Measurements from ENCODE around the gene CADM1. TPM values are rescaled to one million over a fixed set of nuclear protein-coding genes. Genes with fewer than 3 reads are reported as not detected.

The CADM1 gene
- total and polyA plus RNA-seq, 2 donors (not counting 1 experiment from before 2014, with no cell fraction given): 15.4 to 86.0 TPM

GRCh38 chr11:115391598-115391997, 112.6 kb downstream of the CADM1 start:
- H3K36me3 ChIP-seq (ENCODE audit: control insufficient read depth, insufficient read depth, low read length): no peaks in the 10 kb centered on the region
- no peak for TF ChIP-seq CTCF (conservative IDR thresholded peaks at IDR 0.05 in 1 of 2, IDR thresholded peaks at IDR 0.05 in 1 of 2; ENCODE audit: low read depth in 1 of 2, low read length in 2 of 2)
- TF ChIP-seq EZH2 (IDR thresholded peaks at IDR 0.05; ENCODE audit: low read length, missing control alignments): no peak
- no peaks in the 10 kb centered on the region for H3K79me2 ChIP-seq (ENCODE audit: control insufficient read depth, insufficient read depth, low read length)
- no peak overlapping the region for H3K4me2 ChIP-seq (ENCODE audit: extremely low read depth, insufficient read depth, low read length)
- H3K27me3 ChIP-seq (ENCODE audit: control insufficient read depth, insufficient read depth, low read length): no peaks in the 10 kb centered on the region
- DNase-seq (ENCODE audit: low read depth in 2 of 2): peak in 1 of 2 donors; percentile 63
- H2AFZ ChIP-seq (ENCODE audit: low read length): no peak overlapping the region
- no peak overlapping the region for H3K27ac ChIP-seq (ENCODE audit: insufficient read depth, low read length)
- H4K20me1 ChIP-seq (ENCODE audit: control insufficient read depth, extremely low read depth, insufficient read depth, low read length): no peaks in the 10 kb centered on the region
- H3K9me3 ChIP-seq (ENCODE audit: control insufficient read depth, insufficient read depth, low read depth, low read length): no peaks in the 10 kb centered on the region
- H3K4me3 ChIP-seq (replicated peaks in 1 of 4; ENCODE audit: control extremely low read depth in 1 of 4, insufficient read depth in 1 of 4, low read depth in 3 of 4, low read length in 4 of 4): no peak overlapping the region
- no peak overlapping the region for H3K9ac ChIP-seq (ENCODE audit: insufficient read depth, low read length)
- H3K4me1 ChIP-seq (ENCODE audit: control insufficient read depth, extremely low read depth, insufficient read depth, low read length): no peaks in the 10 kb centered on the region

GRCh38 chr11:115391160-115391559, 113.1 kb downstream of the CADM1 start:
- Histone ChIP-seq H3K27ac (ENCODE audit: insufficient read depth, low read length) (no peak overlapping the region), H2AFZ (ENCODE audit: low read length) (no peak overlapping the region), H3K79me2 (ENCODE audit: control insufficient read depth, insufficient read depth, low read length) (no peaks in the 10 kb centered on the region), H3K36me3 (ENCODE audit: control insufficient read depth, insufficient read depth, low read length) (no peaks in the 10 kb centered on the region), H3K4me1 (ENCODE audit: control insufficient read depth, extremely low read depth, insufficient read depth, low read length) (no peaks in the 10 kb centered on the region), H3K4me2 (ENCODE audit: extremely low read depth, insufficient read depth, low read length) (no peak overlapping the region), H3K9ac (ENCODE audit: insufficient read depth, low read length) (no peak overlapping the region), H3K9me3 (ENCODE audit: control insufficient read depth, insufficient read depth, low read depth, low read length) (no peaks in the 10 kb centered on the region), H4K20me1 (ENCODE audit: control insufficient read depth, extremely low read depth, insufficient read depth, low read length) (no peaks in the 10 kb centered on the region), H3K4me3 (replicated peaks in 1 of 4; ENCODE audit: control extremely low read depth in 1 of 4, insufficient read depth in 1 of 4, low read depth in 3 of 4, low read length in 4 of 4) (no peak overlapping the region), H3K27me3 (ENCODE audit: control insufficient read depth, insufficient read depth, low read length) (no peaks in the 10 kb centered on the region)
- TF ChIP-seq CTCF (conservative IDR thresholded peaks at IDR 0.05 in 1 of 2, IDR thresholded peaks at IDR 0.05 in 1 of 2; ENCODE audit: low read depth in 1 of 2, low read length in 2 of 2) (no peak), EZH2 (IDR thresholded peaks at IDR 0.05; ENCODE audit: low read length, missing control alignments) (no peak)
- no peak for DNase-seq (ENCODE audit: low read depth in 2 of 2)

GRCh38 chr11:115390441-115390840, 113.8 kb downstream of the CADM1 start:
- DNase-seq (ENCODE audit: low read depth in 2 of 2): no peak
- H3K27me3 ChIP-seq (ENCODE audit: control insufficient read depth, insufficient read depth, low read length): no peaks in the 10 kb centered on the region
- H3K27ac ChIP-seq (ENCODE audit: insufficient read depth, low read length): no peak overlapping the region
- H3K79me2 ChIP-seq (ENCODE audit: control insufficient read depth, insufficient read depth, low read length): no peaks in the 10 kb centered on the region
- H3K4me3 ChIP-seq (replicated peaks in 1 of 4; ENCODE audit: control extremely low read depth in 1 of 4, insufficient read depth in 1 of 4, low read depth in 3 of 4, low read length in 4 of 4): no peak overlapping the region
- no peaks in the 10 kb centered on the region for H4K20me1 ChIP-seq (ENCODE audit: control insufficient read depth, extremely low read depth, insufficient read depth, low read length)
- no peak overlapping the region for H2AFZ ChIP-seq (ENCODE audit: low read length)
- no peaks in the 10 kb centered on the region for H3K4me1 ChIP-seq (ENCODE audit: control insufficient read depth, extremely low read depth, insufficient read depth, low read length)
- H3K9me3 ChIP-seq (ENCODE audit: control insufficient read depth, insufficient read depth, low read depth, low read length): no peaks in the 10 kb centered on the region
- no peak for TF ChIP-seq CTCF (conservative IDR thresholded peaks at IDR 0.05 in 1 of 2, IDR thresholded peaks at IDR 0.05 in 1 of 2; ENCODE audit: low read depth in 1 of 2, low read length in 2 of 2)
- TF ChIP-seq EZH2 (IDR thresholded peaks at IDR 0.05; ENCODE audit: low read length, missing control alignments): no peak
- H3K4me2 ChIP-seq (ENCODE audit: extremely low read depth, insufficient read depth, low read length): no peak overlapping the region
- no peak overlapping the region for H3K9ac ChIP-seq (ENCODE audit: insufficient read depth, low read length)
- no peaks in the 10 kb centered on the region for H3K36me3 ChIP-seq (ENCODE audit: control insufficient read depth, insufficient read depth, low read length)
